ENCODE results near the gene CACFD1. TPM values are rescaled to one million over a fixed set of nuclear protein-coding genes. Genes with fewer than 3 reads are reported as not detected.

Gene CACFD1
- polyA plus RNA-seq, 1 donor from 2014 or later: 75.4 TPM

DNA sequence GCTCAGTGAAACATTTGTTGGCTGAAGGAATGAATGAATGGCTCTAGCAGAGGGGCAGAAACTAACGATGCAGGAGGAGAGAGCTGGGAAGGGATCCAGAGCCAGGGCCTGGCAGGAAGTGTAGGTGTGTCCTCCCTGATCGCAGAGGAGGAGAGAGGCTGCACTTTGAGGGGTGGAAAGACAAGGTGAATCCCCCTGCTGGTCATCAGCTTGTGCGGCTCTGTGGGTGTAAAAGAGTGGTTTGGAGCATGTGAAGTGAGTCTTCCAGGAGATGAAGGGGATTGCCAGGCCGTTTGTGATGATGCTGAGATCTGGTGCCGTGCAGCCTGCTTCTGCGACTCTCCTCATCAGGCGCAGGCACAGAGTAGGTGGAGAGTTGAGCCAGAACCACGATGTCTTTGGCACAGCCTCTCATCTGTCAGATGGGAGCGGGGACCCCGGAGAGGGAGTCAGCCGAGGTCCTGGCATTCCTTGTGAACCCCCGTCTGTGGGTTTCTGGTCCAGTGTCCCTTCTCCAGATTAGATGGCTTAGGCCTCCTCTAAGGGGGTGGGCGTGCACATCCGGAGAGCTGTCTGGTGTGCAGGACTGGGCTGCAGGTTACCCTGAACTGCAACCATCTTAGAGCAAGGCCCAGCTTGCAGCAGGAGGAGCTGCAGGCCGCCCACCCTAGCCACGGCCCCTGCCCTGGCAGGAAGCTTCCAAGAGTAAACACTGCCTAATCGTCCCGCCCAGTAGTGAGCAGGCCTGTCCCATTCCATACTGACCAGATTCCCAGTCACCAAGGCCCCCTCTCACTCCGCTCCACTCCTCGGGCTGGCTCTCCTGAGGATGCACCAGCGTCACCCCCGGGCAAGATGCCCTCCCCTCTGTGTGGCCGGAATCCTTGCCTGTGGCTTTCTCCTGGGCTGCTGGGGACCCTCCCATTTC, 37.9 kb upstream of the CACFD1 start, which contains the start of gene ADAMTS13:
Gene ADAMTS13, plus strand, starts transcription at position 753 of the 928 bp plus-strand sequence. Its CDS starts 77 bp downstream, at position 830.
- TF ChIP-seq RAD21 (conservative IDR thresholded peaks at IDR 0.05) (no peak), EZH2 (IDR thresholded peaks at IDR 0.05; ENCODE audit: borderline replicate concordance, insufficient read depth, low read length, poor library complexity, severe bottlenecking) (no peak), POLR2AphosphoS5 (IDR thresholded peaks at IDR 0.05) (no peak), TAF1 (IDR thresholded peaks at IDR 0.05; ENCODE audit: low read depth) (no peak), SMC3 (conservative IDR thresholded peaks at IDR 0.05; ENCODE audit: poor library complexity) (no peak), EP300 (conservative IDR thresholded peaks at IDR 0.05; ENCODE audit: poor library complexity, severe bottlenecking) (no peak), MXI1 (conservative IDR thresholded peaks at IDR 0.05; ENCODE audit: poor library complexity, severe bottlenecking) (no peak)
- TF ChIP-seq, protein P1, sequence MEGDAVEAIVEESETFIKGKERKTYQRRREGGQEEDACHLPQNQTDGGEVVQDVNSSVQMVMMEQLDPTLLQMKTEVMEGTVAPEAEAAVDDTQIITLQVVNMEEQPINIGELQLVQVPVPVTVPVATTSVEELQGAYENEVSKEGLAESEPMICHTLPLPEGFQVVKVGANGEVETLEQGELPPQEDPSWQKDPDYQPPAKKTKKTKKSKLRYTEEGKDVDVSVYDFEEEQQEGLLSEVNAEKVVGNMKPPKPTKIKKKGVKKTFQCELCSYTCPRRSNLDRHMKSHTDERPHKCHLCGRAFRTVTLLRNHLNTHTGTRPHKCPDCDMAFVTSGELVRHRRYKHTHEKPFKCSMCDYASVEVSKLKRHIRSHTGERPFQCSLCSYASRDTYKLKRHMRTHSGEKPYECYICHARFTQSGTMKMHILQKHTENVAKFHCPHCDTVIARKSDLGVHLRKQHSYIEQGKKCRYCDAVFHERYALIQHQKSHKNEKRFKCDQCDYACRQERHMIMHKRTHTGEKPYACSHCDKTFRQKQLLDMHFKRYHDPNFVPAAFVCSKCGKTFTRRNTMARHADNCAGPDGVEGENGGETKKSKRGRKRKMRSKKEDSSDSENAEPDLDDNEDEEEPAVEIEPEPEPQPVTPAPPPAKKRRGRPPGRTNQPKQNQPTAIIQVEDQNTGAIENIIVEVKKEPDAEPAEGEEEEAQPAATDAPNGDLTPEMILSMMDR (IDR thresholded peaks at IDR 0.05; ENCODE audit: poor library complexity, severe bottlenecking): no peak
- TF ChIP-seq, protein P2, sequence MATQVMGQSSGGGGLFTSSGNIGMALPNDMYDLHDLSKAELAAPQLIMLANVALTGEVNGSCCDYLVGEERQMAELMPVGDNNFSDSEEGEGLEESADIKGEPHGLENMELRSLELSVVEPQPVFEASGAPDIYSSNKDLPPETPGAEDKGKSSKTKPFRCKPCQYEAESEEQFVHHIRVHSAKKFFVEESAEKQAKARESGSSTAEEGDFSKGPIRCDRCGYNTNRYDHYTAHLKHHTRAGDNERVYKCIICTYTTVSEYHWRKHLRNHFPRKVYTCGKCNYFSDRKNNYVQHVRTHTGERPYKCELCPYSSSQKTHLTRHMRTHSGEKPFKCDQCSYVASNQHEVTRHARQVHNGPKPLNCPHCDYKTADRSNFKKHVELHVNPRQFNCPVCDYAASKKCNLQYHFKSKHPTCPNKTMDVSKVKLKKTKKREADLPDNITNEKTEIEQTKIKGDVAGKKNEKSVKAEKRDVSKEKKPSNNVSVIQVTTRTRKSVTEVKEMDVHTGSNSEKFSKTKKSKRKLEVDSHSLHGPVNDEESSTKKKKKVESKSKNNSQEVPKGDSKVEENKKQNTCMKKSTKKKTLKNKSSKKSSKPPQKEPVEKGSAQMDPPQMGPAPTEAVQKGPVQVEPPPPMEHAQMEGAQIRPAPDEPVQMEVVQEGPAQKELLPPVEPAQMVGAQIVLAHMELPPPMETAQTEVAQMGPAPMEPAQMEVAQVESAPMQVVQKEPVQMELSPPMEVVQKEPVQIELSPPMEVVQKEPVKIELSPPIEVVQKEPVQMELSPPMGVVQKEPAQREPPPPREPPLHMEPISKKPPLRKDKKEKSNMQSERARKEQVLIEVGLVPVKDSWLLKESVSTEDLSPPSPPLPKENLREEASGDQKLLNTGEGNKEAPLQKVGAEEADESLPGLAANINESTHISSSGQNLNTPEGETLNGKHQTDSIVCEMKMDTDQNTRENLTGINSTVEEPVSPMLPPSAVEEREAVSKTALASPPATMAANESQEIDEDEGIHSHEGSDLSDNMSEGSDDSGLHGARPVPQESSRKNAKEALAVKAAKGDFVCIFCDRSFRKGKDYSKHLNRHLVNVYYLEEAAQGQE (IDR thresholded peaks at IDR 0.05; ENCODE audit: borderline replicate concordance): no peak
- Histone ChIP-seq H4K20me1 (ENCODE audit: insufficient read depth) (no peaks in the 10 kb centered on the region), H3K9me2 (ENCODE audit: insufficient read depth, low read length) (no peaks in the 10 kb centered on the region), H3K4me2 (ENCODE audit: low read length) (no peak within 1 kb of the TSS), H3K27me3 (ENCODE audit: insufficient read depth, low read depth, low read length) (no peaks in the 10 kb centered on the region), H2AFZ (ENCODE audit: low read depth, low read length) (no peak within 1 kb of the TSS), H3F3A (ENCODE audit: insufficient read depth, low read length, poor library complexity, severe bottlenecking) (no peaks in the 10 kb centered on the region), H3K36me3 (ENCODE audit: insufficient read depth, low read length) (no peaks in the 10 kb centered on the region), H3K79me2 (replicated peaks; ENCODE audit: insufficient read depth, low read length) (peaks cover 6% of the 10 kb centered on the region), H3K9ac (ENCODE audit: low read length) (no peak within 1 kb of the TSS), H3K9me3 (ENCODE audit: low read length) (no peaks in the 10 kb centered on the region), H3K27ac (ENCODE audit: low read length) (no peak within 1 kb of the TSS), H3K4me3 (ENCODE audit: low read length) (no peak within 1 kb of the TSS)

DNA sequence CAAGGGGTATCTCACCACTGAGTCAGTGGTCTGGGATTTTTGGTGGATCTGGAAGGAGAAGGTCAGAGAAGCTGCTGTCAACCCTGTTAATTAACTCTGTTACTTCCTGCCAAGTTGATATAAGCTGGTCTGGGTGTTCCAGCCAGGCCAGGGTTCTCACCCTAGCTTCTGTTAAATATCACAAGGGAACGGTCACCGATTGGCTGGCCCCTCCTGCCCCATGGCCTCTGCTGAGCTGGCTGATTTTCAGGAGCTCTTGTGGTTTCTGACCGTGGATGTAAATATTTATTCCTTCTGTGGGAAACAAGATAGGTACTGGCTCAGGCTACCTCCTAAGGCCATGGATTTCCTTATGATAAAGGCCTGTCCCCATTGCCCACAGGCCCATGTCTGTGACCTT, 36.6 kb upstream of the CACFD1 start:
- Histone ChIP-seq H3K27ac (ENCODE audit: low read length) (no peak overlapping the region), H2AFZ (ENCODE audit: low read depth, low read length) (no peak overlapping the region), H3K9ac (ENCODE audit: low read length) (no peak overlapping the region), H3K4me2 (ENCODE audit: low read length) (no peak overlapping the region), H3K9me2 (ENCODE audit: insufficient read depth, low read length) (no peaks in the 10 kb centered on the region), H3K27me3 (ENCODE audit: insufficient read depth, low read depth, low read length) (peaks cover 9% of the 10 kb centered on the region), H3F3A (ENCODE audit: insufficient read depth, low read length, poor library complexity, severe bottlenecking) (no peaks in the 10 kb centered on the region), H3K9me3 (ENCODE audit: low read length) (peaks cover 10% of the 10 kb centered on the region), H3K4me3 (ENCODE audit: low read length) (no peak overlapping the region), H3K36me3 (ENCODE audit: insufficient read depth, low read length) (no peaks in the 10 kb centered on the region), H3K79me2 (replicated peaks; ENCODE audit: insufficient read depth, low read length) (no peaks in the 10 kb centered on the region), H4K20me1 (ENCODE audit: insufficient read depth) (no peaks in the 10 kb centered on the region)
- TF ChIP-seq EZH2 (IDR thresholded peaks at IDR 0.05; ENCODE audit: borderline replicate concordance, insufficient read depth, low read length, poor library complexity, severe bottlenecking): no peak
- TF ChIP-seq TAF1 (IDR thresholded peaks at IDR 0.05; ENCODE audit: low read depth): no peak
- no peak for TF ChIP-seq EP300 (conservative IDR thresholded peaks at IDR 0.05; ENCODE audit: poor library complexity, severe bottlenecking)
- TF ChIP-seq, protein P2 (IDR thresholded peaks at IDR 0.05; ENCODE audit: borderline replicate concordance): no peak
